HepG2 (cell line): ENCODE data around the gene ZBTB7B. TPM values are rescaled to one million over a fixed set of nuclear protein-coding genes. Genes with fewer than 3 reads are reported as not detected.

ENCODE experiments used
- BRD4 ChIP-seq: sonication (generic); formaldehyde crosslinking; IDR thresholded peaks from 2 replicates; pipeline ENCODE4 v1.4.0; 2020; ENCODE audit warnings: missing genetic modification reagents
- CCAR2 ChIP-seq: fragments of 200-400 bp; formaldehyde crosslinking; optimal IDR thresholded peaks from 2 replicates; pipeline ENCODE3; 2018; ENCODE audit warnings: low read depth, mild to moderate bottlenecking, low read length, moderate library complexity
- CREB3 ChIP-seq: sonication (generic); formaldehyde crosslinking; IDR thresholded peaks from 2 replicates; pipeline ENCODE4 v1.5.0; 2020; ENCODE audit warnings: missing genetic modification reagents
- EZH2 ChIP-seq: conservative IDR thresholded peaks from 2 replicates; pipeline ENCODE4 v1.6.1; 2012; ENCODE audit warnings: mild to moderate bottlenecking, low read depth, low read length, moderate library complexity
- FOSL2 ChIP-seq: sonication (generic); formaldehyde crosslinking; IDR thresholded peaks from 2 replicates; pipeline ENCODE4 v1.4.0; 2020; ENCODE audit warnings: missing genetic modification reagents
- HOXD1 ChIP-seq: sonication (generic); formaldehyde crosslinking; IDR thresholded peaks from 2 replicates; pipeline ENCODE4 v1.5.0; 2020; ENCODE audit warnings: missing genetic modification reagents
- JUN ChIP-seq: sonication (generic); formaldehyde crosslinking; IDR thresholded peaks from 2 replicates; pipeline ENCODE4 v1.4.0; 2020; ENCODE audit warnings: mild to moderate bottlenecking, missing genetic modification reagents
- MAX ChIP-seq: IDR thresholded peaks from 2 replicates; pipeline ENCODE4 v1.6.1; 2012; ENCODE audit warnings: inconsistent platforms
- POLR2A ChIP-seq, 2 experiments: IDR thresholded peaks; 2 replicates each; pipeline ENCODE4 v1.6.1; 2011; ENCODE audit warnings: low read depth in 2 of 2, low read length in 2 of 2, mild to moderate bottlenecking in 1 of 2, moderate library complexity in 1 of 2; ENCODE audit not compliant: insufficient read depth in 1 of 2
- RBM22 ChIP-seq: fragments of 200-400 bp; formaldehyde crosslinking; optimal IDR thresholded peaks from 2 replicates; pipeline ENCODE3; 2017; ENCODE audit warnings: mild to moderate bottlenecking, low read length, moderate library complexity
- SKI ChIP-seq: fragments of 450-650 bp; IDR thresholded peaks from one replicate; pipeline ENCODE4 v1.6.1; 2018; ENCODE audit warnings: mild to moderate bottlenecking; ENCODE audit not compliant: partially characterized antibody
- TEF ChIP-seq: sonication (generic); formaldehyde crosslinking; IDR thresholded peaks from 2 replicates; pipeline ENCODE4 v1.5.0; 2020; ENCODE audit warnings: missing genetic modification reagents
- TRIM22 ChIP-seq: fragments of 450-650 bp; IDR thresholded peaks from 2 replicates; pipeline ENCODE4 v1.6.1; 2017
- ZBTB34 ChIP-seq: sonication (generic); formaldehyde crosslinking; IDR thresholded peaks from 2 replicates; pipeline ENCODE4 v1.8.0; 2022; ENCODE audit warnings: mild to moderate bottlenecking, missing genetic modification reagents
- ZFX ChIP-seq: sonication (generic); formaldehyde crosslinking; IDR thresholded peaks from 2 replicates; pipeline ENCODE4 v1.4.0; 2020; ENCODE audit warnings: mild to moderate bottlenecking, low read depth, missing genetic modification reagents, moderate library complexity
- ZMYM4 ChIP-seq: sonication (generic); formaldehyde crosslinking; IDR thresholded peaks from 2 replicates; pipeline ENCODE4 v1.8.1; 2023; ENCODE audit warnings: mild to moderate bottlenecking, missing genetic modification reagents
- ZNF546 ChIP-seq: sonication (generic); formaldehyde crosslinking; conservative IDR thresholded peaks from 2 replicates; pipeline ENCODE4 v1.8.1; 2023; ENCODE audit warnings: mild to moderate bottlenecking, missing genetic modification reagents
- ZNF547 ChIP-seq: sonication (generic); formaldehyde crosslinking; IDR thresholded peaks from 2 replicates; pipeline ENCODE4 v1.5.1; 2020; ENCODE audit warnings: mild to moderate bottlenecking, missing genetic modification reagents
- polyA plus RNA-seq, 8 experiments: library from polyadenylated mRNA; depleted of rRNA in 3 of 8; stranded (reverse) in 7 of 8; unstranded in 1 of 8; fragments of >200 nt; fragmentation: Illumina TruSeq in 4 of 8; extraction: Trizol in 4 of 8; gene quantifications; 2 replicates each; pipeline versions ENCODE4 v1.2.1 to v1.2.3, GENCODE V29; 2011 to 2016; ENCODE audit warnings: low read depth in 4 of 8, missing spikeins in 1 of 8, mixed read lengths in 1 of 8; ENCODE audit not compliant: insufficient read depth in 1 of 8
- total RNA-seq, 5 experiments: library from RNA; depleted of rRNA; stranded (reverse); fragments of >200 nt; fragmentation: Illumina TruSeq; extraction: Trizol; gene quantifications; 2 replicates each; pipeline ENCODE4 v1.2.3, GENCODE V29; 2016; ENCODE audit warnings: low read depth in 1 of 5
- TF ChIP-seq, protein P1 (sequence below): sonication (generic); formaldehyde crosslinking; IDR thresholded peaks from 2 replicates; pipeline ENCODE4 v1.8.1; 2023; ENCODE audit warnings: mild to moderate bottlenecking, inconsistent platforms, moderate library complexity, missing genetic modification reagents, borderline replicate concordance
- TF ChIP-seq, protein P2 (sequence below): sonication (generic); formaldehyde crosslinking; IDR thresholded peaks from 2 replicates; pipeline ENCODE4 v1.4.0; 2020; ENCODE audit warnings: mild to moderate bottlenecking, missing genetic modification reagents
- TF ChIP-seq, protein P3 (sequence below): IDR thresholded peaks from 2 replicates; pipeline ENCODE4 v1.6.1; 2016; ENCODE audit warnings: missing genetic modification reagents, missing compliant biosample characterization

Gene ZBTB7B
- total and polyA plus RNA-seq, 2 of the 13 experiments (the other 11 are each of a cell fraction or from before 2014, with no cell fraction given) = 15.5 to 17.5 TPM

- TF ChIP-seq, protein P1, sequence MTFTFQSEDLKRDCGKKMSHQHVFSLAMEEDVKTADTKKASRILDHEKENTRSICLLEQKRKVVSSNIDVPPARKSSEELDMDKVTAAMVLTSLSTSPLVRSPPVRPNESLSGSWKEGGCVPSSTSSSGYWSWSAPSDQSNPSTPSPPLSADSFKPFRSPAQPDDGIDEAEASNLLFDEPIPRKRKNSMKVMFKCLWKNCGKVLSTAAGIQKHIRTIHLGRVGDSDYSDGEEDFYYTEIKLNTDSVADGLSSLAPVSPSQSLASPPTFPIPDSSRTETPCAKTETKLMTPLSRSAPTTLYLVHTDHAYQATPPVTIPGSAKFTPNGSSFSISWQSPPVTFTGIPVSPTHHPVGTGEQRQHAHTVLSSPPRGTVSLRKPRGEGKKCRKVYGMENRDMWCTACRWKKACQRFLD (CRISPR knock-in tag) = no peak
- TF ChIP-seq ZNF546 (CRISPR knock-in tag) (no peak), ZNF547 (CRISPR knock-in tag) (0 out of 2 replicates have a peak, but pooled peaks have one; percentile 27), SKI (no peak), CCAR2 (no peak), TEF (no peak), BRD4 (CRISPR knock-in tag) (no peak), ZFX (peak; percentile 56; the same call in 1 of the 2 replicates), MAX (peak; percentile 38; the same call in 1 of the 2 replicates), JUN (CRISPR knock-in tag) (no peak), ZBTB34 (CRISPR knock-in tag) (no peak), TRIM22 (no peak), FOSL2 (0 out of 2 replicates have a peak, but pooled peaks have one; percentile 14), POLR2A (IDR thresholded peaks at IDR 0.05; ENCODE audit: insufficient read depth in 1 of 2, low read depth in 2 of 2, low read length in 2 of 2) (no peak), CREB3 (no peak), HOXD1 (CRISPR knock-in tag) (no peak), RBM22 (no peak), EZH2 (no peak), ZMYM4 (CRISPR knock-in tag) (0 out of 2 replicates have a peak, but pooled peaks have one; percentile 18)
- TF ChIP-seq, protein P2, sequence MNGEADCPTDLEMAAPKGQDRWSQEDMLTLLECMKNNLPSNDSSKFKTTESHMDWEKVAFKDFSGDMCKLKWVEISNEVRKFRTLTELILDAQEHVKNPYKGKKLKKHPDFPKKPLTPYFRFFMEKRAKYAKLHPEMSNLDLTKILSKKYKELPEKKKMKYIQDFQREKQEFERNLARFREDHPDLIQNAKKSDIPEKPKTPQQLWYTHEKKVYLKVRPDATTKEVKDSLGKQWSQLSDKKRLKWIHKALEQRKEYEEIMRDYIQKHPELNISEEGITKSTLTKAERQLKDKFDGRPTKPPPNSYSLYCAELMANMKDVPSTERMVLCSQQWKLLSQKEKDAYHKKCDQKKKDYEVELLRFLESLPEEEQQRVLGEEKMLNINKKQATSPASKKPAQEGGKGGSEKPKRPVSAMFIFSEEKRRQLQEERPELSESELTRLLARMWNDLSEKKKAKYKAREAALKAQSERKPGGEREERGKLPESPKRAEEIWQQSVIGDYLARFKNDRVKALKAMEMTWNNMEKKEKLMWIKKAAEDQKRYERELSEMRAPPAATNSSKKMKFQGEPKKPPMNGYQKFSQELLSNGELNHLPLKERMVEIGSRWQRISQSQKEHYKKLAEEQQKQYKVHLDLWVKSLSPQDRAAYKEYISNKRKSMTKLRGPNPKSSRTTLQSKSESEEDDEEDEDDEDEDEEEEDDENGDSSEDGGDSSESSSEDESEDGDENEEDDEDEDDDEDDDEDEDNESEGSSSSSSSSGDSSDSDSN = 0 out of 2 replicates have a peak, but pooled peaks have one; percentile 12
- TF ChIP-seq, protein P3, sequence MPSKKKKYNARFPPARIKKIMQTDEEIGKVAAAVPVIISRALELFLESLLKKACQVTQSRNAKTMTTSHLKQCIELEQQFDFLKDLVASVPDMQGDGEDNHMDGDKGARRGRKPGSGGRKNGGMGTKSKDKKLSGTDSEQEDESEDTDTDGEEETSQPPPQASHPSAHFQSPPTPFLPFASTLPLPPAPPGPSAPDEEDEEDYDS = peak; percentile 33; the same call in 1 of the 2 replicates
Observed at GRCh38 chr1:155044812-155045657, 42.4 kb downstream of the ZBTB7B start (continued).
